ENCODE measurements around the gene SLC6A18. TPM values are rescaled to one million over a fixed set of nuclear protein-coding genes. Genes with fewer than 3 reads are reported as not detected.
"Not testable (repeated sequence)": the region's sequence is repeated elsewhere in the genome, so short reads cannot be mapped to it uniquely, and the experiment has no call there.

SLC6A18 gene
- total RNA-seq, 2 donors from 2014 or later = not detected

DNA sequence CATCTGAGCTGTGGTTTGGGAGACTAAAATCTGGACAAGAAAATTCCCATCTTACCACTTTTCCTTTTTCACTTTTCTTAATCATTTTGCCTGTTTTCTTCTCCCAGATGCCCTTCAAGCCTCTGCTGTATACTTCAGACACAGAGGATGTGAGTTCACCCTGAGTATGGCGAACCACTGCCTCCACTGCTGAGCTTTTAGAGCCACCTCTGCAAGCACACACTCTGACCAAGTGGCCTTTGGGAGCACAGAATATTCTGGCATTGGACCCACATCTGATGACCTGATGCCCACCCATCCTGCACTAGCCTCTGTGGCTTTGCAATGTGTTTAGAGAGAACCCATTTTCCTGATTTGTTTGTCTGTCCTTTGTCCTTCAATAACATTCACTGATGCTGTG, 37.2 kb downstream of the SLC6A18 start:
- TF ChIP-seq, protein P1, sequence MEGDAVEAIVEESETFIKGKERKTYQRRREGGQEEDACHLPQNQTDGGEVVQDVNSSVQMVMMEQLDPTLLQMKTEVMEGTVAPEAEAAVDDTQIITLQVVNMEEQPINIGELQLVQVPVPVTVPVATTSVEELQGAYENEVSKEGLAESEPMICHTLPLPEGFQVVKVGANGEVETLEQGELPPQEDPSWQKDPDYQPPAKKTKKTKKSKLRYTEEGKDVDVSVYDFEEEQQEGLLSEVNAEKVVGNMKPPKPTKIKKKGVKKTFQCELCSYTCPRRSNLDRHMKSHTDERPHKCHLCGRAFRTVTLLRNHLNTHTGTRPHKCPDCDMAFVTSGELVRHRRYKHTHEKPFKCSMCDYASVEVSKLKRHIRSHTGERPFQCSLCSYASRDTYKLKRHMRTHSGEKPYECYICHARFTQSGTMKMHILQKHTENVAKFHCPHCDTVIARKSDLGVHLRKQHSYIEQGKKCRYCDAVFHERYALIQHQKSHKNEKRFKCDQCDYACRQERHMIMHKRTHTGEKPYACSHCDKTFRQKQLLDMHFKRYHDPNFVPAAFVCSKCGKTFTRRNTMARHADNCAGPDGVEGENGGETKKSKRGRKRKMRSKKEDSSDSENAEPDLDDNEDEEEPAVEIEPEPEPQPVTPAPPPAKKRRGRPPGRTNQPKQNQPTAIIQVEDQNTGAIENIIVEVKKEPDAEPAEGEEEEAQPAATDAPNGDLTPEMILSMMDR (IDR thresholded peaks at IDR 0.05) = no peak
- no peak overlapping the region for H3K4me3 ChIP-seq
- no peak overlapping the region for H3K27ac ChIP-seq
- no peaks in the 10 kb centered on the region for H3K36me3 ChIP-seq
- H3K4me1 ChIP-seq = no peaks in the 10 kb centered on the region
- H3K27me3 ChIP-seq = no peaks in the 10 kb centered on the region
- no peak for DNase-seq (ENCODE audit: low spot score)
- peaks cover 0 to 27% of the 10 kb centered on the region in 2 donors for H3K9me3 ChIP-seq

DNA sequence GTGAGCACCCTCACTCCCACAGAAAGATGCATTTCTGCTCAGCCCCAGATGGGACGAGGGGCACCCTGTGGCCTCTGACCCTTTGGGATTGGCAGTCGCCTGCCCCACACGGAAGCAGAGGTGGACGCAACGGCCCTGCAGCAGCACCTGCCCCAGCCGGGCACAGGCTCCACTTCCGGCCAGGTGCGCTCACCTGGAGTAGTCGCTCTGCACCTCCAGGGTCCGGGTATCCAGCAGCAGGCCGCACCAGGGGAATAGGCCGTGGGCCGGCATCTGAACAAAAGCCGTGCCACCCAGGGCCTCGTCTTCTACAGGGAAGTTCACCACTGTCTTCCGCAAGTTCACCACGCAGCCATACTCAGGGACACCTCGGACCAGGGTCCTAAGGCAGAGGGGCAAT, 39.0 kb downstream of the SLC6A18 start:
- Histone ChIP-seq H3K36me3 (no peaks in the 10 kb centered on the region), H3K27me3 (no peaks in the 10 kb centered on the region), H3K4me1 (no peaks in the 10 kb centered on the region), H3K4me3 (no peak overlapping the region), H3K9me3 (peaks cover 0 to 27% of the 10 kb centered on the region in 2 donors), H3K27ac (no peak overlapping the region)
- TF ChIP-seq, protein P1 (IDR thresholded peaks at IDR 0.05) = no peak
- DNase-seq (ENCODE audit: low spot score) = no peak

DNA sequence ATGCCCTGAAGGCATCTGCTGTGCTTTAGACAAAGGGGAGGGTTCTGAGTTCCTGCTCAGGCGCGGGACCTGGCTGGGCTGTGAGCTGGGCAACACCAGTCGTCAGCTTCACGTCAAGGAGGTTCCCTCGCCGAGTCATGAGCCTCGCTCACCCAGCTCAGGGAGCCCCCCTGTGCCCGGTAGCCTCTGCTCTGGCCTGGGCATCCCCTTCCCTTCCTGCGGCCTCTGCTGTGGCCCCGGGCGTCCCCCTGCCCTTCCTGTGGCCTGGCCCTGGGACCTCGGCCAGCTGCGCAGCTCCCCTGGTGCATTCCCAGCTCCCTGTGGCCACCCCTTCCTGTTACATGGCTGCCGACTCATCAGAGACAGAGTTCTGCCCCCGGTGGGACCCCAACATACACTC, 39.8 kb downstream of the SLC6A18 start:
- TF ChIP-seq, protein P1 (IDR thresholded peaks at IDR 0.05) = no peak
- no peaks in the 10 kb centered on the region for H3K4me1 ChIP-seq
- no peak for DNase-seq (ENCODE audit: low spot score)
- H3K27ac ChIP-seq = no peak overlapping the region
- no peak overlapping the region for H3K4me3 ChIP-seq
- H3K27me3 ChIP-seq = no peaks in the 10 kb centered on the region
- peaks cover 0 to 27% of the 10 kb centered on the region in 2 donors for H3K9me3 ChIP-seq
- H3K36me3 ChIP-seq = no peaks in the 10 kb centered on the region

DNA sequence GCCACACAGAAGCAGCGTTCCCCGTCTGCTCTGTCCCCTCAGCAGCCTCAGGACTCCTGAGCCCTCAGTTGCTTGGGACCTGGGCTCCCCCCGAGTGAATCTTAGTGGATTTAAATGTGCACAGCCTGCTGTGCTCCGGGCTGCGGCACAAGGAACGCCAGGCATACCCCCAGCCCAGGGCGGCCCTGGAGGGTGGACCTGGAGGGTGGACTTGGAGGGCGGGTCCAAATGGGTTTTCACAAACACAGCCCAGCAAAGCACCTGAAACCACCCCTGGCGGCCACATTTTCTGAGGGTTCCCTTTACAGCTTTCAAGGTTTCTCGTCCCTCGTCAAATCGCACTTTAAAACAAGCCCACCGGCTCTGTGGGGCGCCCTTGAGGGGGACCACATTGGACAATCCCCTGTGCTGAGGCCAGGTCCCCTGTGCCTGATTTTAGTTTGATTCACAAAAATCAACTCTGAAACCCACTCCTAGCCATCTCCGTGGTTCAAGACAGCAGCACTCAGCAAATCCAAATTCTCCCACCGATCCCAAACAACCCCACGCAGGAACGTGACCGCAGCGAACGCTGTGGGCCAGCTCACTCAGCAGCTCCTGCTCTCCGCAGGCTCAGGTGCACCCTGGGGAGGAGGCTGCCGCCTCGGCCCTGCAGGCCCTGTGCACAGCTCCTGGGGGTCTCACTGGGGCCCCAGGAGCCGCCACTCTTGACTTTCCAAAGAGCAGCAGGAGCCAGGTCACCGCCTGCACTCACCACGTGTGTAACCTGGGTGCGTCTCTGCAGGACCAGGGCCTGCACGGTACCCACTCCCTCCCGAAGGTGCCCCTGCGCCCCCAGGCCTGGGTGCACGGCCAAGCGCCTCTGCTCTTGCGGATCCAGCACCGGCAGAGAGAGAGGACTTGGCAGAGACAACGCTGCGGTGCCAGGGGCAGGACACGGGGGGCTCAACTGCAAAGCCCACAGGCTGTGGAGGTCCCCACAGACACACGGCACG, 40.6 kb downstream of the SLC6A18 start:
- TF ChIP-seq, protein P1 (IDR thresholded peaks at IDR 0.05) = no peak
- no peak overlapping the region for H3K27ac ChIP-seq
- peaks cover 0 to 27% of the 10 kb centered on the region in 2 donors for H3K9me3 ChIP-seq
- H3K27me3 ChIP-seq = no peaks in the 10 kb centered on the region
- H3K36me3 ChIP-seq = no peaks in the 10 kb centered on the region
- no peaks in the 10 kb centered on the region for H3K4me1 ChIP-seq
- no peak for DNase-seq (ENCODE audit: low spot score)
- no peak overlapping the region for H3K4me3 ChIP-seq

DNA sequence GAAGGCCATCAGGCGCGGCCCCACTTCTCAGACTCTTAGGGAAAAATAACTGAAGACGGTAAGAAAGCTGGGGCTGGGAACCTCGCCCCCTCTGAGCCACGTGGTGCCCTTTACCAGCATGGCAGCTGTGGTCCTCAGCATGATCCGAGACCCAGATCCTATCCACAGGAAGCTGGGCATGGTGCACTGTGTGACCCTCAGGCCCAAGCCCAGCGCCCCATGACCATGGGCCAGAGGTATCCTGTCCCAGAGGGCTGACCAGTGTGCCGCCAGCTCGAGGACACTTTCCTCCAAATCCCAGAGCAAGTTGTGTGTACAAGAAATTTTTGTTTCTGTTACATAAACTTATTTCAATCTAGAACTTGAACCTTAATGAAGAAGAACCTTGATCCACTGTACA, 41.6 kb downstream of the SLC6A18 start:
- TF ChIP-seq, protein P1 (IDR thresholded peaks at IDR 0.05) = no peak
- Histone ChIP-seq H3K27ac (no peak overlapping the region), H3K4me1 (no peaks in the 10 kb centered on the region), H3K27me3 (no peaks in the 10 kb centered on the region), H3K9me3 (peaks cover 0 to 20% of the 10 kb centered on the region in 2 donors), H3K4me3 (no peak overlapping the region), H3K36me3 (no peaks in the 10 kb centered on the region)
- no peak for DNase-seq (ENCODE audit: low spot score)

DNA sequence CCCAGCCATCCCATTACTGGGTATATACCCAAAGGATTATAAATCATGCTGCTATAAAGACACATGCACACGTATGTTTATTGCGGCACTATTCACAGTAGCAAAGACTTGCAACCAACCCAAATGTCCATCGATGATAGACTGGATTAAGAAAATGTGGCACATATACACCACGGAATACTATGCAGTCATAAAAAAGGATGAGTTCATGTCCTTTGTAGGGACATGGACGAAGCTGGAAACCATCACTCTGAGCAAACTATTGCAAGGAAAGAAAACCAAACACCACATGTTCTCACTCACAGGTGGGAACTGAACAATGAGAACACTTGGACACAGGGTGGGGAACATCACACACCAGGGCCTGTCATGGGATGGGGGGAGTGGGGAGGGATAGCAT, 42.3 kb downstream of the SLC6A18 start:
- not testable (repeated sequence) for H3K27me3 ChIP-seq; H3K4me1 ChIP-seq; H3K4me3 ChIP-seq; H3K27ac ChIP-seq; DNase-seq (ENCODE audit: low spot score); H3K36me3 ChIP-seq
- H3K9me3 ChIP-seq = peaks cover 0 to 13% of the 10 kb centered on the region in 2 donors
